Activated CD8-positive, alpha-beta T cell treated with anti-CD3 and anti-CD28 coated beads, Interleukin-2, amount 10 ng/mL, durations not matched to agents 7 days and 5 days (primary cell): Measurements from ENCODE around the gene XKRX. TPM values are rescaled to one million over a fixed set of nuclear protein-coding genes. Genes with fewer than 3 reads are reported as not detected.

ENCODE experiments used
- ATAC-seq: fragments of 150-1000 bp; cut with Tn5 transposase; one replicate; pipeline ENCODE4 v1.10.0; 2021; ENCODE audit warnings: moderate library complexity
- CTCF ChIA-PET: fragments of 350-600 bp; sonication (Branson Sonifier 250); formaldehyde crosslinking; loops from one replicate; lab custom pipeline; 2021; ENCODE audit warnings: antibody characterized with exemption; lab: Charles Lee
- POLR2A ChIA-PET: fragments of 350-600 bp; sonication (Branson Sonifier 250); formaldehyde crosslinking; loops from one replicate; lab custom pipeline; 2021; ENCODE audit warnings: antibody characterized with exemption; lab: Charles Lee
- DNase-seq: peaks from one replicate; pipeline ENCODE4 v3.0.0-alpha.2; 2020
- H3K27ac Mint-ChIP-seq: one replicate; pipeline ENCODE4 v1.8.0; 2021; ENCODE audit warnings: mild to moderate bottlenecking, mixed read lengths
- H3K27me3 Mint-ChIP-seq: one replicate; pipeline ENCODE4 v1.8.0; 2021; ENCODE audit warnings: low read depth, mixed read lengths
- H3K36me3 Mint-ChIP-seq: one replicate; pipeline ENCODE4 v1.8.0; 2021; ENCODE audit warnings: low read depth, mixed read lengths
- H3K4me1 Mint-ChIP-seq: one replicate; pipeline ENCODE4 v1.8.0; 2021; ENCODE audit warnings: low read depth, mixed read lengths
- H3K4me3 Mint-ChIP-seq: one replicate; pipeline ENCODE4 v1.8.0; 2021; ENCODE audit warnings: mild to moderate bottlenecking, mixed read lengths
- H3K9me3 Mint-ChIP-seq: one replicate; pipeline ENCODE4 v1.8.0; 2022; ENCODE audit warnings: mixed read lengths; ENCODE audit not compliant: insufficient read depth
- total RNA-seq, 2 experiments: library from RNA; stranded (reverse); gene quantifications; one replicate each; pipeline ENCODE4 v1.2.3, GENCODE V29; 2021

Gene XKRX
- total RNA-seq: not detected

DNA sequence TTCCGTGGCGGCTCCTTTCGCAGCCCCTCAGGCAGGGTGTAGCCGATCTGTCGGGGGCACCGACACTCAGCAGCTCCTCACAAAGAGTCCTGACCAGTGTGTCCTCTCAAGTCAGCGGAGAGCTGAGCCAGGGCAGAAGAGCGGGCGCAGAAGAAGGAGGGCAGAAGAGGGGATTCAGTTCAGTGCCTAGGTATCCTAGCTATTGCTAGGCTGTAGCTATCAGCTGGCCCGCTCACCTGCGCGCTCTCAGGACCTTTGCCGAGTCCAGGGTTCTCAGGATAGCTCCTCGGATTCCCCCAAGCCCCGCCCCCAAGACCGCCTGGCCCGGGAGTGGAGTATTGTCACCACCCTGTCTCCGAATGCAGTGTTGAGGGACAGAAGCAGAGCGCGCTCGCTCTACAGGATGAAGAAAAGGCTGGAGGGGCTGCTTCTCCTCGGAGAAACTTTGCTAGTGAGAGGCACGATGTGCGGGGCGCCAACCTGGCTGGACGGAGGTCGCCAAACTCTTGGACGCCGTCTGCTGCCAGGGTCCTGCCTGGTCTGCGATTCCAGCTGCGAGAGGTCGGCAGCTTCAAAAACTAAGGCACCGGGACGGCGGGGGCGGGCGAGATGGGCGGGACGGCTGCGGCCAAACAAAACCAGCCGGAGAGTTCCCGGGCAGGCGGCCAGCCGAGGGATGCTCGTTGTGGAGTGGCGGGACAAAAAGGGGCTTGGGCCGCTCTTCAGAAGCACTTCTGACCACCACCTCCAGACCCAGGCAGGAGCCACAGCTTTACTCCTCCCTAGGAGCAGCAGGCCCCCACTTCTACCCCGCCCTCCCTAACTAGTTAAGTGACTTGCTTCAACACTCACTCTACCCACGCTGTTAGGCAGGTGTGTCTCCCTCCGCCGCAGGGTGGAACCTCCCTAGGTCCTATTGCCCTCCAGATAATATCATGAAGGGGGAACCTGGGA is at the start of gene XKRX:
Gene XKRX (minus strand): TSS at position 258 of the 954 bp plus-strand sequence. CDS start 613 bp downstream, outside the sequence.
- no peak within 1 kb of the TSS for H3K27ac Mint-ChIP-seq
- H3K4me1 Mint-ChIP-seq: peaks cover 16% of the 10 kb centered on the region
- peak; percentile 38 for DNase-seq
- H3K36me3 Mint-ChIP-seq: no peaks in the 10 kb centered on the region
- H3K27me3 Mint-ChIP-seq: no peaks in the 10 kb centered on the region
- ChIA-PET POLR2A (interaction anchor here (0.6 kb wide), 1 partner anchor 140 kb away, joined by 7 read pairs; no protein-coding TSS in a partner anchor), CTCF (no interaction called here)
- ATAC-seq: peak; percentile 78
- no peaks in the 10 kb centered on the region for H3K9me3 Mint-ChIP-seq
- H3K4me3 Mint-ChIP-seq: peak within 1 kb of the TSS; percentile 76

DNA sequence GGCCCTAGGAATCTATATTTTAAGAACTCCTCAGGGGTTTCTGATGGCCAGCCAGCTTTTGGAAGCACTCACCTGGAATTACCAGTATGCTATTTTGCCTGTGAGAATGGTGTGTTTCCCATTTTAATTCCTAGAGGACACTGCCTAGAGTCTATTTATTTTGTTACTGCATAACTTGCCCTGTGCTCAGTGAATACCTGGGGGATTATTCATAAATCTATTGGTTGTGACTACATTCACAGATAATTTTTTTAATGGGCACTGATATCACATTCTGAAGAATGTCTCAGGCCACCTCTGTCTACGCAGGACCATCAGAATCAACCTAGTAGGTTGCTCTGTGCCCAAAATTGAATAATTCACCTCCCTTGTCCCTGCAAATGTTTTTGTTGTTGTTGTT is 47.5 kb upstream of the XKRX start:
- DNase-seq: no peak
- Mint-ChIP-seq H3K27ac (no peak overlapping the region), H3K9me3 (no peaks in the 10 kb centered on the region), H3K36me3 (no peaks in the 10 kb centered on the region), H3K4me1 (no peaks in the 10 kb centered on the region), H3K4me3 (no peak overlapping the region), H3K27me3 (no peaks in the 10 kb centered on the region)
- CTCF ChIA-PET: no interaction called here
- no peak for ATAC-seq
- POLR2A ChIA-PET: no interaction called here

DNA sequence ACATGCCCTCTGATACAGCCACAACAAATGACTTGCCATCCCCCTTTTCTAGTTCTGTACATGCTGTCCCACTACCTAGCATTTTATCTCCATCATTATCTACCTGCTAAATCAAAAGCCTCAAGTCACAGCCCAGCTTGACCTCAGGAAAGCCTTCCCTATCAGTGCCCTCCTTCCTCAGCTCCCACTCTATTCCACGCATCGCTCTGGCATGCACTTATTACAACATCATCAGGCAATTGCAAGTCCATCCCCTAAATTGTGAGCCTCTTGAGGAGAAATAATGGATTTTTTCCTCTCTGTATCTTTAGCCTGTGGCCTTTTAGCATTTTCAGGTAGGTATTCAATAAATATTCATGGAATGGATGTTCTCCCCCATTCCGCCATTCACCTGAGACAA is 46.5 kb upstream of the XKRX start:
- DNase-seq: no peak
- ChIA-PET POLR2A (no interaction called here), CTCF (no interaction called here)
- no peak for ATAC-seq
- H3K27ac Mint-ChIP-seq: no peak overlapping the region
- no peaks in the 10 kb centered on the region for H3K27me3 Mint-ChIP-seq
- no peaks in the 10 kb centered on the region for H3K4me1 Mint-ChIP-seq
- H3K36me3 Mint-ChIP-seq: no peaks in the 10 kb centered on the region
- H3K9me3 Mint-ChIP-seq: no peaks in the 10 kb centered on the region
- no peak overlapping the region for H3K4me3 Mint-ChIP-seq

DNA sequence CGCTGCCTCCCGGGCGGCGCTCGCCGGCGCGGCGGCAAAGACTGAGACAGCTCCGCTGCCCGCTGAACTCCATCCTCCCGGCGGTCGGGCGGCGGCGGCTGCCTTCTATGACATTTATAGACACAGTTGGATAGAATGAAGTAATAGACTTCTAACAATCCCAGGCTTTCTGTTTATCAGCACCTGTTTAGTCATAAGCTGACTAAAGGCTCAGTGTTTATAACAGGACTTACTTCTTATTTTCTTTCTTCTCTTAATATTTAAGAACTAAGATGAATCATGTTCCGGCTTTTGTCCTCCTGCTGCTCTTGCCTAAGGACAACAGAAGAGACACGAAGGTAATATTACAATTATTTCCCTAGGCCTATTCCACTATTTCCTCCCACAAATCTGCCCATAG is 44.7 kb upstream of the XKRX start:
- H3K4me1 Mint-ChIP-seq: no peaks in the 10 kb centered on the region
- H3K27me3 Mint-ChIP-seq: no peaks in the 10 kb centered on the region
- CTCF ChIA-PET: no interaction called here
- no peak overlapping the region for H3K4me3 Mint-ChIP-seq
- ATAC-seq (no peak), DNase-seq (no peak)
- POLR2A ChIA-PET: no interaction called here
- no peaks in the 10 kb centered on the region for H3K36me3 Mint-ChIP-seq
- no peak overlapping the region for H3K27ac Mint-ChIP-seq
- no peaks in the 10 kb centered on the region for H3K9me3 Mint-ChIP-seq

DNA sequence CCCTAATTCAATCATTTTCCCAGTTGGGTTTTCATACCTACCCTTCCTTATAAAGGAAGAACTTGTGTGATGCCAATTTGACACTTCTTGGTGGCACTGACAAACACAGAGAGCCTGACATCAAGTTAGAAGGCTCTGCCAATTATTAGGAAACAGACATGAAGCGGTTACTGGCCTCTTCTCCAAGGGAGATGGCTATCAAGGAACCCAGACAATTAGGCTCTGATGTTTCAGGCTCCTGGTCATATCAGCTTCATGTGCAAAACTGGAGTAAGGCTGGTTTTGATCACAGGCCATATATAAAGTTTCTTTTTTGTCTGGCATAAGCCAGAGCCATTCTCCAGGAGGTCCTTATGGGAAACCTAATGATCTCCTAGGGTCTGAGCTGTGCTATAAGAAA is 41.2 kb upstream of the XKRX start:
- Mint-ChIP-seq H3K27ac (no peak overlapping the region), H3K27me3 (no peaks in the 10 kb centered on the region), H3K4me1 (no peaks in the 10 kb centered on the region), H3K4me3 (no peak overlapping the region), H3K9me3 (no peaks in the 10 kb centered on the region), H3K36me3 (no peaks in the 10 kb centered on the region)
- ChIA-PET CTCF (no interaction called here), POLR2A (no interaction called here)
- ATAC-seq (no peak), DNase-seq (no peak)

DNA sequence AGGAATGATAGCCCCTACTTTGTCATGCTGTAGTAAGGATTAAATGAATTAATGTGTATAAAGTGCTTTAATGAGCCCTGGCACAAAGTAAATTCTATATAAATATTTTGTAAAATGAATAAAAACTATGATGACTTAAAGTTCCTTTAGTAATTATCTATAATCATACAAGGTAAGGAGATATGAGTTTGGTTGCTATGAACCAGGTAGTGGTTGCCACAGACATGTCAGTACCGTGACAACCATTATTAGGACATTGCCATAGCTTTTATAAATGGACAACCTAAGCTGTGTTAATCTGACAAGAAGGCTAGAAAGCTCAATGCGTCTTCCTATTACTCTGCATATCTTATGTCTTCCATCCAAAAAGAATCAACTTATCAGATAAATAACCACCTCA is 40.7 kb upstream of the XKRX start, which contains the start of gene ARL13A:
Gene ARL13A (plus strand): TSS at position 301 of the 400 bp plus-strand sequence. CDS start 3,982 bp downstream, outside the sequence.
- ChIA-PET POLR2A (no interaction called here), CTCF (no interaction called here)
- ATAC-seq (no peak), DNase-seq (no peak)
- Mint-ChIP-seq H3K9me3 (no peaks in the 10 kb centered on the region), H3K36me3 (no peaks in the 10 kb centered on the region), H3K4me1 (no peaks in the 10 kb centered on the region), H3K4me3 (no peak within 1 kb of the TSS), H3K27ac (no peak within 1 kb of the TSS), H3K27me3 (no peaks in the 10 kb centered on the region)

DNA sequence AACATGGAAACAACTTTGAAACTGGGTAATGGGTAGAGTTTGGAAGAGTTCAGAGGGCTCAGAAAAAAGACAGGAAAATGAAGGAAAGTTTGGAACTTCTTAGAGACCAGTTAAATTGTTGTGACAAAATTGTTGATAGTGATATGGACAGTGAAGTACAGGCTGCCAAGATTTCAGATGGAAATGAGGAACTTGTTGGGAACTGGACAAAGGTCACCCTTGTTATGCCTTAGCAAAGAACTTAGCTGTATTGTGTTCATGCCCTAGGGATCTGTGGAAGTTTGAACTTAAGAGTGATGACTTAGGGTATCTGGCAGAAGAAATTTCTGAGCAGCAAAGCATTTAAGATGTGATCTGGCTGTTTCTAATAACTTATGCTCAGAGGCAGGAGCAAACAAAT is 35.6 kb upstream of the XKRX start:
- ChIA-PET CTCF (no interaction called here), POLR2A (no interaction called here)
- no peaks in the 10 kb centered on the region for H3K36me3 Mint-ChIP-seq
- no peaks in the 10 kb centered on the region for H3K27me3 Mint-ChIP-seq
- H3K4me3 Mint-ChIP-seq: no peak overlapping the region
- DNase-seq: no peak
- H3K4me1 Mint-ChIP-seq: no peaks in the 10 kb centered on the region
- no peaks in the 10 kb centered on the region for H3K9me3 Mint-ChIP-seq
- H3K27ac Mint-ChIP-seq: no peak overlapping the region
- no peak for ATAC-seq

DNA sequence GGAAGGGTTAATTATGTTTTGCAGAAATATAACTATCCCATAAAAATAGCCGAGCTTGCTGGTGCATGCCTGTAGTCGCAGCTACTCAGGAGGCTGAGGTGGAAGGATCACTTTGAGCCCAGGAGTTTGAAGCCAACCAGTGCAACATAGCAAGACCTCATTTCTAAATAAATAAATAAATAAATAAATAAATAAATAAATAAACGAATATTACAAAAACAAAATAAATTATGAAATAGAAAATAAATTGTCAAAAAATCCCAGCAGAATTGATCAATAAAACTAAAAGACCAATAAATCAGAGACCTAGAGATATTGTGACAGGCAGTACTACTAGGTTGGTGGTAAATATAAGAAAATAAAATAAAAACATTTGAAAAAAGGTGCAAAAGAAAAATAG is 34.1 kb upstream of the XKRX start:
- Mint-ChIP-seq H3K36me3 (no peaks in the 10 kb centered on the region), H3K4me1 (no peaks in the 10 kb centered on the region), H3K27me3 (no peaks in the 10 kb centered on the region), H3K9me3 (no peaks in the 10 kb centered on the region), H3K4me3 (no peak overlapping the region), H3K27ac (no peak overlapping the region)
- no peak for DNase-seq
- POLR2A ChIA-PET: no interaction called here
- ATAC-seq: no peak
- CTCF ChIA-PET: no interaction called here

DNA sequence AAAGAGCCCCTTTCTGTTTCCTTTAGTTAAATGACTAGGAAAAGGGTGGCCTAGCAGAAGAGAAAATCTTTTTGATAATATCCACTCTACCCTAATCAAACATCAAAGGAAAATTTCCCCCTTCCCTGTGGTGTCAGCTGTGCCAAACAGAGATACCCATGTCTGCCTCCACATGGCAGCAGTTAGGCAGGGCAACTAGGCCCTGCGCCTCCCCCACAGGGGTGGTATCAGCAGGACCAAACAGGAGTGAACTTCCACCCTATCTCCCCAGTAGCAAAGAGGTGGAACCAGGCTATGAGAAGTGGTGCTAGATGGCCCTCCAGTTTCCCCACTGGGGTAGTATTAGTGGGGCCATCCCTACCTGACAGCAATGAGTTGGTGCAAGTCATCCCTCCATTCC is 19.8 kb upstream of the XKRX start:
- POLR2A ChIA-PET: no interaction called here
- DNase-seq: no peak
- ATAC-seq: no peak
- Mint-ChIP-seq H3K4me3 (no peak overlapping the region), H3K4me1 (no peaks in the 10 kb centered on the region), H3K36me3 (no peaks in the 10 kb centered on the region), H3K27ac (no peak overlapping the region), H3K27me3 (no peaks in the 10 kb centered on the region), H3K9me3 (no peaks in the 10 kb centered on the region)
- CTCF ChIA-PET: no interaction called here

DNA sequence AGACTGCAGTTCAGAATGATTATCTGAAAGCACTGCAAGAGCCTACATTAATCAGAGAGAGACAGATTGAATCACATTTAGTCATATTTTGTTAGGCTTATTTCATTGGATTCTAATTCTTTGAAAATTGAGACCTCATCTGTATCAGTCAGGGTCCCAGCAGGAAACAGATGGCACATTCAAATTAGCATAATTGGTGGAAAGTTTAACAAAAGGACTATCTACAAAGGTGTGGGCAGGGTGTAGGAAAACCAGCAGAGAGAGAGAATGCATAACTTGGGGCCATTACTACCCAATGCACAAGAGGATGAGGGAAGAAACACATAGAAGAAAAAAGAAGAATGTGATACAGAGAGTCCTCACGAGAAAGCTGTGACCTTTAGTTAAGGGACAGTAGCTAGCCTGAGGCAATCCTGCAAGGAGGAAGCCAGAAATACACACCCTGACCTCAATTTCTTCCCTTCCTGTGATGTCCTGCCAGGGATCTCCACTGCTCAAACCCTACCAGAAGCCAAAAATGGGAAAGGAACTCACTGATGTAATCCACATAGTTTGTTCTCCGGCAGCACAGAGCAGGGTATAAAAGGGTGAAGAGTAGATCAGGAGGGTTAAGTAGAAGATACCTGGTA is 17.7 kb upstream of the XKRX start:
- Mint-ChIP-seq H3K9me3 (no peaks in the 10 kb centered on the region), H3K27me3 (no peaks in the 10 kb centered on the region), H3K36me3 (no peaks in the 10 kb centered on the region), H3K4me1 (no peaks in the 10 kb centered on the region), H3K4me3 (no peak overlapping the region), H3K27ac (no peak overlapping the region)
- POLR2A ChIA-PET: no interaction called here
- DNase-seq (no peak), ATAC-seq (no peak)
- CTCF ChIA-PET: no interaction called here

DNA sequence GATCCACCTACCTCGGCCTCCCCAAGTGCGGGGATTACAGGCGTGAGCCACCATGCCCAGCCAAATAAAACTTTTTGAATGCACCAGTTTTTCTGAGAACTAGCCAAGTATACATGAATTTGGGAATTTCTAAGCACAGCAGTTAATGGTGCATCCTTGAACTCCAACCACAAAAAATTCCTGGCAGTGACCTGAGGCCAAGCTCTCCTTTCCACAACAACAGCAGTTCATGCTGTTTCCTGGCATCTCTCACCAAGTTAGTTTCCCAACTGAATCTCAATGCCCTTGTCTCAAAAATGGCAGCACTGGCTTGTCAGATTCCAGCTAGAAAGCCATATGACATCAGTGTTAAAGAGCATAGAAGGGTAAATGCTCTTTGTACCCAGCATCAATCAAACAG is 15.9 kb upstream of the XKRX start:
- CTCF ChIA-PET: no interaction called here
- H3K4me3 Mint-ChIP-seq: no peak overlapping the region
- ATAC-seq (no peak), DNase-seq (no peak)
- POLR2A ChIA-PET: no interaction called here
- H3K27me3 Mint-ChIP-seq: no peaks in the 10 kb centered on the region
- H3K9me3 Mint-ChIP-seq: no peaks in the 10 kb centered on the region
- no peak overlapping the region for H3K27ac Mint-ChIP-seq
- H3K36me3 Mint-ChIP-seq: no peaks in the 10 kb centered on the region
- H3K4me1 Mint-ChIP-seq: no peaks in the 10 kb centered on the region

DNA sequence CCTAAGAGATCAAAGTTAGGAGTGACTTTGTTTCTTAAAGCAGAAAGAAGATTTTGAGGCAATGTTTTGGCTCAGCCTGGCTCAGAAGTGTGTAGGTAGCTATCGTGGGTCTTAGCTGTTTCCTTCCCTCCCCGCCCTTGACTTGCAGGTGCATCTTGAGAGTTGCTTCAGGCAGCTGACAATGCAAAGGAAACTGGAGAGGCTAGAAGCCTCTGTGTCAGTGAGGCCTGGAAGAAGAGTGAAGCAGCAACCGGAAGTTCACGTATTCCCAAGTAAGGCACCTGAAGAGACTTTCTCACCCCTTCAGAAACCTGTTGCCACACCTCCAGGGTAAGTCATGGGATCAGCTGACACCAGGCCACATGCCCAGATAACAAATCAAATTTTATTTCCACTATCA is 10.6 kb upstream of the XKRX start:
- DNase-seq (no peak), ATAC-seq (no peak)
- ChIA-PET CTCF (no interaction called here), POLR2A (no interaction called here)
- H3K4me1 Mint-ChIP-seq: peaks cover 2% of the 10 kb centered on the region
- H3K27ac Mint-ChIP-seq: no peak overlapping the region
- H3K9me3 Mint-ChIP-seq: no peaks in the 10 kb centered on the region
- no peaks in the 10 kb centered on the region for H3K27me3 Mint-ChIP-seq
- H3K4me3 Mint-ChIP-seq: no peak overlapping the region
- no peaks in the 10 kb centered on the region for H3K36me3 Mint-ChIP-seq
